GM12875 (cell line): Measurements from ENCODE around the gene RAMACL.
"Not testable (repeated sequence)": the region's sequence is repeated elsewhere in the genome, so short reads cannot be mapped to it uniquely, and the experiment has no call there.

Source experiments
- H3K4me3 ChIP-seq: one replicate; pipeline ENCODE4 v1.5.1; 2011; ENCODE audit warnings: low read depth, low read length, control low read depth
- CTCF ChIP-seq: IDR thresholded peaks from 2 replicates; pipeline ENCODE4 v1.5.1; 2011; ENCODE audit warnings: low read depth, mild to moderate bottlenecking, control low read depth, inconsistent platforms, low read length, moderate library complexity, borderline replicate concordance; ENCODE audit not compliant: insufficient read depth

Gene RAMACL

GRCh38 chr6:166582258-166582657, 4.2 kb downstream of the RAMACL start:
- no peak for TF ChIP-seq CTCF

GRCh38 chr6:166581801-166582200, 4.7 kb downstream of the RAMACL start:
- not testable (repeated sequence) for H3K4me3 ChIP-seq

More at GRCh38 chr6:166582258-166582657, 4.2 kb downstream of the RAMACL start:
- no peak overlapping the region for H3K4me3 ChIP-seq

GRCh38 chr6:166581091-166581511, 5.4 kb downstream of the RAMACL start:
- no peak for TF ChIP-seq CTCF
- H3K4me3 ChIP-seq, result no peak overlapping the region

GRCh38 chr6:166580076-166581050, 6.1 kb downstream of the RAMACL start:
- TF ChIP-seq CTCF, result no peak
- no peak overlapping the region for H3K4me3 ChIP-seq

GRCh38 chr6:166579237-166579850, 7.1 kb downstream of the RAMACL start:
- H3K4me3 ChIP-seq, result no peak overlapping the region
- TF ChIP-seq CTCF, result no peak

GRCh38 chr6:166578536-166579236, 7.8 kb downstream of the RAMACL start:
- TF ChIP-seq CTCF, result no peak

GRCh38 chr6:166575205-166575604, 11.3 kb downstream of the RAMACL start:
- no peak for TF ChIP-seq CTCF
- no peak overlapping the region for H3K4me3 ChIP-seq

More at GRCh38 chr6:166578536-166579236, 7.8 kb downstream of the RAMACL start:
- H3K4me3 ChIP-seq, result no peak overlapping the region
